ENCODE results near the gene ACY1. TPM values are rescaled to one million over a fixed set of nuclear protein-coding genes. Genes with fewer than 3 reads are reported as not detected.
A peak's percentile ranks its signal among the peaks of the same experiment; 100 is the strongest.

ACY1 gene
- total RNA-seq, 2 donors from 2014 or later: 31.1 to 40.2 TPM

GRCh38 chr3:52018319-52019000 lies 35.1 kb downstream of the ACY1 start:
- no peak for ATAC-seq
- intact Hi-C loops (cut with DNase I): loop anchor here (10.0 kb wide), 1 partner anchor 336 kb away; no protein-coding TSS in a partner anchor
- Histone ChIP-seq H3K27me3 (no peaks in the 10 kb centered on the region), H3K4me1 (no peaks in the 10 kb centered on the region), H3K27ac (peak overlapping the region in 1 of 4 donors; percentile 6), H3K36me3 (replicated peaks in 1 of 2; ENCODE audit: insufficient read depth in 1 of 2, low read depth in 2 of 2) (no peaks in the 10 kb centered on the region), H3K9me3 (no peaks in the 10 kb centered on the region), H3K4me3 (no peak overlapping the region)
- TF ChIP-seq CTCF (IDR thresholded peaks at IDR 0.05): no peak
- TF ChIP-seq POLR2A (IDR thresholded peaks at IDR 0.05): no peak
- DNase-seq: no peak
- WGBS, 2 donors: 83 to 88% methylated on average over 18 to 20 of the region's 21 CpGs

GRCh38 chr3:52019352-52020080 lies 36.2 kb downstream of the ACY1 start:
- no peak for ATAC-seq
- TF ChIP-seq CTCF (IDR thresholded peaks at IDR 0.05) (no peak), POLR2A (IDR thresholded peaks at IDR 0.05) (no peak)

GRCh38 chr3:52020796-52021195 lies 37.5 kb downstream of the ACY1 start:
- WGBS, 2 donors: 93 to 94% methylated on average over 5 to 7 of the region's 7 CpGs
- intact Hi-C loops (cut with DNase I): no loop called here
- Histone ChIP-seq H3K27ac (no peak overlapping the region), H3K4me1 (no peaks in the 10 kb centered on the region), H3K4me3 (no peak overlapping the region), H3K27me3 (no peaks in the 10 kb centered on the region), H3K9me3 (no peaks in the 10 kb centered on the region), H3K36me3 (replicated peaks in 1 of 2; ENCODE audit: insufficient read depth in 1 of 2, low read depth in 2 of 2) (no peaks in the 10 kb centered on the region)
- TF ChIP-seq POLR2A (IDR thresholded peaks at IDR 0.05) (no peak), CTCF (IDR thresholded peaks at IDR 0.05) (no peak)
- ATAC-seq (no peak), DNase-seq (no peak)

More at GRCh38 chr3:52019352-52020080, 36.2 kb downstream of the ACY1 start:
- peak overlapping the region in 1 of 4 donors; percentile 6 for H3K27ac ChIP-seq
- H3K4me3 ChIP-seq: no peak overlapping the region
- 71 to 84% methylated on average over 17 of the region's 17 CpGs for WGBS, 2 donors
- H3K9me3 ChIP-seq: no peaks in the 10 kb centered on the region
- H3K4me1 ChIP-seq: no peaks in the 10 kb centered on the region
- H3K27me3 ChIP-seq: no peaks in the 10 kb centered on the region
- H3K36me3 ChIP-seq (replicated peaks in 1 of 2; ENCODE audit: insufficient read depth in 1 of 2, low read depth in 2 of 2): no peaks in the 10 kb centered on the region
- intact Hi-C loops (cut with DNase I): loop anchor here (10.0 kb wide), 1 partner anchor 335 kb away; no protein-coding TSS in a partner anchor
- peak in 1 of 4 donors; percentile 30 for DNase-seq

GRCh38 chr3:52021489-52022268 lies 38.3 kb downstream of the ACY1 start:
- Histone ChIP-seq H3K4me1 (no peaks in the 10 kb centered on the region), H3K27me3 (no peaks in the 10 kb centered on the region), H3K9me3 (no peaks in the 10 kb centered on the region), H3K36me3 (replicated peaks in 1 of 2; ENCODE audit: insufficient read depth in 1 of 2, low read depth in 2 of 2) (no peaks in the 10 kb centered on the region), H3K27ac (no peak overlapping the region), H3K4me3 (no peak overlapping the region)
- peak; percentile 18 for ATAC-seq
- peak in 3 of 4 donors; percentile 30 to 37 (median 33) for DNase-seq
- TF ChIP-seq CTCF (IDR thresholded peaks at IDR 0.05) (no peak), POLR2A (IDR thresholded peaks at IDR 0.05) (no peak)
- intact Hi-C loops (cut with DNase I): no loop called here
- 61 to 63% methylated on average over 10 of the region's 10 CpGs for WGBS, 2 donors

Data from body of pancreas (tissue), 4 donors.